Mesendoderm (in vitro differentiated cells): ENCODE data around the gene NTF3.

Source experiments
- DNase-seq: peaks from one replicate; pipeline ENCODE4 v3.0.0; 2013
- H2AK5ac ChIP-seq: 2 replicates; pipeline ENCODE4 v1.6.1; 2013; ENCODE audit warnings: low read length, inconsistent platforms
- H2BK120ac ChIP-seq: 2 replicates; pipeline ENCODE4 v1.6.1; 2013; ENCODE audit warnings: low read depth, mild to moderate bottlenecking, low read length, moderate library complexity, mixed read lengths
- H2BK15ac ChIP-seq: replicated peaks from 2 replicates; pipeline ENCODE4 v1.6.1; 2013; ENCODE audit warnings: low read depth, mild to moderate bottlenecking, moderate library complexity
- H2BK5ac ChIP-seq: 2 replicates; pipeline ENCODE4 v1.6.1; 2013; ENCODE audit warnings: low read length, inconsistent platforms
- H3K18ac ChIP-seq: 2 replicates; pipeline ENCODE4 v1.6.1; 2013; ENCODE audit warnings: mild to moderate bottlenecking, low read length, mixed read lengths
- H3K23ac ChIP-seq: one replicate; pipeline ENCODE4 v1.6.1; 2013; ENCODE audit warnings: low read length
- H3K27ac ChIP-seq: 2 replicates; pipeline ENCODE4 v1.5.1; 2013; ENCODE audit warnings: low read depth, mild to moderate bottlenecking, inconsistent platforms, low read length, moderate library complexity
- H3K27me3 ChIP-seq: 2 replicates; pipeline ENCODE4 v1.6.1; 2013; ENCODE audit warnings: low read length, control low read depth, mild to moderate bottlenecking, inconsistent platforms; ENCODE audit not compliant: insufficient read depth, poor library complexity
- H3K36me3 ChIP-seq: 2 replicates; pipeline ENCODE4 v1.6.1; 2013; ENCODE audit warnings: low read length, inconsistent platforms; ENCODE audit not compliant: control insufficient read depth, insufficient read depth
- H3K4ac ChIP-seq: one replicate; pipeline ENCODE4 v1.6.1; 2013; ENCODE audit warnings: low read depth, mild to moderate bottlenecking, low read length, moderate library complexity
- H3K4me1 ChIP-seq: 2 replicates; pipeline ENCODE4 v1.6.1; 2013; ENCODE audit warnings: low read depth, low read length, inconsistent platforms; ENCODE audit not compliant: control insufficient read depth
- H3K4me2 ChIP-seq: 2 replicates; pipeline ENCODE4 v1.6.1; 2013; ENCODE audit warnings: low read length
- H3K4me3 ChIP-seq: 2 replicates; pipeline ENCODE4 v1.5.1; 2013; ENCODE audit warnings: mild to moderate bottlenecking, low read length
- H3K56ac ChIP-seq: one replicate; pipeline ENCODE4 v1.6.1; 2013; ENCODE audit warnings: low read length
- H3K79me1 ChIP-seq: 2 replicates; pipeline ENCODE4 v1.6.1; 2013; ENCODE audit warnings: low read length, inconsistent platforms
- H3K79me2 ChIP-seq: 2 replicates; pipeline ENCODE4 v1.6.1; 2013; ENCODE audit warnings: mild to moderate bottlenecking, low read length; ENCODE audit not compliant: control insufficient read depth, insufficient read depth
- H3K9ac ChIP-seq: 2 replicates; pipeline ENCODE4 v1.6.1; 2013; ENCODE audit warnings: low read length, inconsistent platforms
- H4K5ac ChIP-seq: one replicate; pipeline ENCODE4 v1.6.1; 2013; ENCODE audit warnings: low read length
- H4K8ac ChIP-seq: one replicate; pipeline ENCODE4 v1.6.1; 2013; ENCODE audit warnings: low read depth, mild to moderate bottlenecking, control low read depth, low read length, moderate library complexity
- WGBS: extraction: QIAGEN DNeasy Blood & Tissue Kit; methylation state at CpG from one replicate; pipeline ENCODE4 v1.1.7; 2013; ENCODE audit warnings: low lambda C conversion rate, missing lambda C conversion rate; ENCODE audit not compliant: insufficient coverage; ENCODE audit errors: extremely low coverage; 5-methylcytosine and 5-hydroxymethylcytosine counted together

The NTF3 gene

GRCh38 chr12:5516371-5517241 is 84.7 kb downstream of the NTF3 start:
- Histone ChIP-seq H3K4ac (no peak overlapping the region), H3K23ac (no peak overlapping the region), H3K56ac (no peak overlapping the region), H2AK5ac (no peak overlapping the region), H3K4me1 (no peaks in the 10 kb centered on the region), H3K79me1 (no peaks in the 10 kb centered on the region), H2BK5ac (no peak overlapping the region), H3K36me3 (no peaks in the 10 kb centered on the region), H3K4me3 (no peak overlapping the region), H3K4me2 (no peak overlapping the region), H2BK15ac (no peak overlapping the region), H4K5ac (no peak overlapping the region), H3K9ac (no peak overlapping the region), H3K27ac (no peak overlapping the region), H3K79me2 (no peaks in the 10 kb centered on the region), H2BK120ac (no peak overlapping the region), H4K8ac (no peak overlapping the region), H3K27me3 (no peaks in the 10 kb centered on the region), H3K18ac (no peak overlapping the region)
- DNase-seq = peak; percentile 21
- WGBS = no CpG with 5 or more reads among the region's 8 CpGs

DNA sequence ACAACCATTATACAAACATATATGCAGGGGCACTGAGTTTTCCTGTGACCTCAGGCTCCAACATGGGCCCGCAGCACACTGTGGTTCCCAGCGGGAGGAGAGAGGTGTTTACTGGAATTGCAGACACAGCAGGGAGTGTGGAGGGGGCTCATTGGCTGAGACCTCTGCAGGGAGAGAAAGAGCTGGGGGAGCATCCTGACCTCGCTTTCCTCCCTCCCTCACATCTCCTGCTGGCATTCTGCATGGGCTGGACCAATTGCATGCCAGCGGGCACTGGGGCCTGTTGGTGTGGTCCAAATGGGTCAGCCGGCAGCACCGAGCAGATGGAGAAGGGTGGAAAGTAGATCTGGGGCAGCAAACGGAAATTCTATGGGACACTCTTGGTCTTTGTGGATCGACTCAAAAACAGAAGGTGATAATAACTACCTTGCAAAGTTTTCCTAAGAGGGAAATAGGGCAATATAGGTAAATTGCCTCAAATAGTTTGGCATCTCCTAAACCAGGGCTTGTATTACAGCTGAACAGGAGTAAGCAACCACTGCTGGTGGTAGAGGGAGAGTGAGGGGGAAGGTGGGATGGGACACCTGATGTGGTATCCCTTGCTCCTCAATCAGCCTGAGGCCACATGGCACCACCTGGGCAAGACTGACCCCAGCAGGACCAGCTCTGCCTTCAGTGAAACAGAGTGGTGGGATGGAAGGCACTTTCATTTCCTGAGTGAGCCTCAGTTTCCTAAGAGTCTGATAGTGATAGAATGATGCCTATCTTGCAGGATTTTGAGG is 86.9 kb downstream of the NTF3 start:
- DNase-seq = peak; percentile 63
- Histone ChIP-seq H3K4ac (no peak overlapping the region), H3K18ac (no peak overlapping the region), H4K8ac (no peak overlapping the region), H3K4me3 (no peak overlapping the region), H4K5ac (no peak overlapping the region), H3K79me2 (no peaks in the 10 kb centered on the region), H2BK120ac (no peak overlapping the region), H3K23ac (no peak overlapping the region), H3K36me3 (no peaks in the 10 kb centered on the region), H3K4me2 (no peak overlapping the region), H2BK15ac (no peak overlapping the region), H3K9ac (no peak overlapping the region), H3K4me1 (no peaks in the 10 kb centered on the region), H2BK5ac (no peak overlapping the region), H3K79me1 (no peaks in the 10 kb centered on the region), H3K27me3 (no peaks in the 10 kb centered on the region), H3K27ac (no peak overlapping the region), H3K56ac (no peak overlapping the region), H2AK5ac (no peak overlapping the region)
- WGBS = no CpG with 5 or more reads among the region's 8 CpGs

DNA sequence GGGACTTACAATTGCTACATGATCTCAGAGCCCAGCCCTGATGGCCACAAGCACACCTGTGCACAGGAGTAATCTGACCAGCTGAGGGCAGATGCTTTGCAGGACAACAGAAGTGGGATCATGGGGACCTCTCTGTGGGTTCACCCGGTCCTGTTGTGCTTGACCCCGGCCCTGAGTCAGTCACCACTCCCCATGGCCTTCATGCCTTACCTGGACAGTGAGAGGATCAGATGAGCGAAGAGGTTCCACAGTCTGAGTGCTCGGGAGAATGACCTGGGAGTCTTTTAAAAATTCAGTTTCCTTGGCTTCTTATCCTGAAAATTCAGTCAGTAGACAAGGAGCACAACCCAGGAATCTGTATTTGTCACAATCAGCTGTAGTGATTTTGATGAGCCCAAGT is 88.1 kb downstream of the NTF3 start:
- Histone ChIP-seq H3K56ac (no peak overlapping the region), H4K8ac (no peak overlapping the region), H3K4ac (no peak overlapping the region), H3K4me2 (no peak overlapping the region), H3K4me3 (no peak overlapping the region), H2AK5ac (no peak overlapping the region), H3K79me1 (no peaks in the 10 kb centered on the region), H4K5ac (no peak overlapping the region), H3K23ac (no peak overlapping the region), H3K36me3 (no peaks in the 10 kb centered on the region), H2BK15ac (no peak overlapping the region), H3K9ac (no peak overlapping the region), H3K79me2 (no peaks in the 10 kb centered on the region), H3K27ac (no peak overlapping the region), H3K4me1 (no peaks in the 10 kb centered on the region), H2BK120ac (no peak overlapping the region), H2BK5ac (no peak overlapping the region), H3K27me3 (no peaks in the 10 kb centered on the region), H3K18ac (no peak overlapping the region)
- DNase-seq = no peak
- WGBS = no CpG with 5 or more reads among the region's 4 CpGs

GRCh38 chr12:5520831-5521230 is 88.9 kb downstream of the NTF3 start:
- no peak overlapping the region for H3K4me2 ChIP-seq
- no peak overlapping the region for H3K18ac ChIP-seq
- H3K36me3 ChIP-seq = no peaks in the 10 kb centered on the region
- DNase-seq = no peak
- no peak overlapping the region for H2BK5ac ChIP-seq
- H2AK5ac ChIP-seq = no peak overlapping the region
- no peak overlapping the region for H4K8ac ChIP-seq
- no peak overlapping the region for H3K4me3 ChIP-seq
- H3K4ac ChIP-seq = no peak overlapping the region
- no peak overlapping the region for H3K23ac ChIP-seq
- no peak overlapping the region for H4K5ac ChIP-seq
- H3K56ac ChIP-seq = no peak overlapping the region
- H2BK15ac ChIP-seq = no peak overlapping the region
- no peak overlapping the region for H3K9ac ChIP-seq
- H3K79me1 ChIP-seq = no peaks in the 10 kb centered on the region
- H3K4me1 ChIP-seq = no peaks in the 10 kb centered on the region
- H3K79me2 ChIP-seq = no peaks in the 10 kb centered on the region
- no peaks in the 10 kb centered on the region for H3K27me3 ChIP-seq
- no CpG with 5 or more reads among the region's 5 CpGs for WGBS
- H3K27ac ChIP-seq = no peak overlapping the region
- no peak overlapping the region for H2BK120ac ChIP-seq

- WGBS = no CpG with 5 or more reads among the region's 20 CpGs
- DNase-seq = no peak
- no peak overlapping the region for H3K4me2 ChIP-seq
- H3K79me2 ChIP-seq = no peaks in the 10 kb centered on the region
- H3K4ac ChIP-seq = no peak overlapping the region
- H3K18ac ChIP-seq = no peak overlapping the region
- H4K8ac ChIP-seq = no peak overlapping the region
- H3K27ac ChIP-seq = no peak overlapping the region
- H3K79me1 ChIP-seq = no peaks in the 10 kb centered on the region
- no peaks in the 10 kb centered on the region for H3K4me1 ChIP-seq
- no peak overlapping the region for H4K5ac ChIP-seq
- H2AK5ac ChIP-seq = no peak overlapping the region
- H3K4me3 ChIP-seq = no peak overlapping the region
- H3K9ac ChIP-seq = no peak overlapping the region
- no peak overlapping the region for H2BK15ac ChIP-seq
- H2BK120ac ChIP-seq = no peak overlapping the region
- no peaks in the 10 kb centered on the region for H3K36me3 ChIP-seq
- no peak overlapping the region for H3K56ac ChIP-seq
- H3K27me3 ChIP-seq = no peaks in the 10 kb centered on the region
- H2BK5ac ChIP-seq = no peak overlapping the region
- no peak overlapping the region for H3K23ac ChIP-seq
These were observed 89.8 kb downstream of the NTF3 start for GRCh38 chr12:5521456-5522325.
